B cell (primary cell): ENCODE measurements around the gene SH3BP2.

Experiments
- CTCF ChIP-seq: fragments of 200-600 bp; IDR thresholded peaks from one replicate; pipeline ENCODE4 v1.8.0; 2022; ENCODE audit warnings: antibody characterized with exemption, mild to moderate bottlenecking
- EZH2 ChIP-seq: IDR thresholded peaks from 2 replicates; pipeline ENCODE4 v1.6.1; 2012; ENCODE audit warnings: borderline replicate concordance, low read depth, mild to moderate bottlenecking, moderate library complexity, low read length; ENCODE audit not compliant: insufficient read depth, poor library complexity, severe bottlenecking

- TF ChIP-seq EZH2 (no peak), CTCF (no peak)
Measured at GRCh38 chr4:2818351-2818939, 25.6 kb downstream of the SH3BP2 start.
